ENCODE data around the gene EFCC1.

The EFCC1 gene

DNA sequence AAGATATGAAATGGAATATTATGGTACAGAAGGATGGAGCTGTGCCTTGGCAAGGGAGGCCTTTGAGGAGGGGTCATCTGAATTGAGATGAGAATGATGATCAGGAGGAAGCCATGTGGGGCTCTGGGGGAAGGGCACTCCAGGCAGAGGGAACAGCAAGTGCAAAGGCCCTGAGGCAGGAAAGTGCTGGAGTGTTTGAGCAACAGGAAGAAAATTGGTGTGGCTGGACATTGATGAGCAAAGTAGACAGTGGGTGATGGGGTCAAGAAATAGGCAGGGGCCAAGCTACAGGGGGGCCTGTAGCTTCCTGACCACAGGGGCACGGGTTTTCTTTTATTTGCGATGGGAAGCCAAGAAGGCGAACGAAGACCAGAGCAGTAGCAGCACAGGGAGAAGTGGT, 56.1 kb downstream of the EFCC1 start:
- H3K4me3 ChIP-seq (ENCODE audit: low read depth, low read length): no peak overlapping the region
- no peak for DNase-seq (ENCODE audit: low read depth)
- TF ChIP-seq, protein P1, sequence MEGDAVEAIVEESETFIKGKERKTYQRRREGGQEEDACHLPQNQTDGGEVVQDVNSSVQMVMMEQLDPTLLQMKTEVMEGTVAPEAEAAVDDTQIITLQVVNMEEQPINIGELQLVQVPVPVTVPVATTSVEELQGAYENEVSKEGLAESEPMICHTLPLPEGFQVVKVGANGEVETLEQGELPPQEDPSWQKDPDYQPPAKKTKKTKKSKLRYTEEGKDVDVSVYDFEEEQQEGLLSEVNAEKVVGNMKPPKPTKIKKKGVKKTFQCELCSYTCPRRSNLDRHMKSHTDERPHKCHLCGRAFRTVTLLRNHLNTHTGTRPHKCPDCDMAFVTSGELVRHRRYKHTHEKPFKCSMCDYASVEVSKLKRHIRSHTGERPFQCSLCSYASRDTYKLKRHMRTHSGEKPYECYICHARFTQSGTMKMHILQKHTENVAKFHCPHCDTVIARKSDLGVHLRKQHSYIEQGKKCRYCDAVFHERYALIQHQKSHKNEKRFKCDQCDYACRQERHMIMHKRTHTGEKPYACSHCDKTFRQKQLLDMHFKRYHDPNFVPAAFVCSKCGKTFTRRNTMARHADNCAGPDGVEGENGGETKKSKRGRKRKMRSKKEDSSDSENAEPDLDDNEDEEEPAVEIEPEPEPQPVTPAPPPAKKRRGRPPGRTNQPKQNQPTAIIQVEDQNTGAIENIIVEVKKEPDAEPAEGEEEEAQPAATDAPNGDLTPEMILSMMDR (IDR thresholded peaks at IDR 0.05; ENCODE audit: low read depth, low read length, missing control alignments): no peak
- in situ Hi-C loops (cut with HindIII; ENCODE audit: low sequenced_read_pairs): no loop called here

DNA sequence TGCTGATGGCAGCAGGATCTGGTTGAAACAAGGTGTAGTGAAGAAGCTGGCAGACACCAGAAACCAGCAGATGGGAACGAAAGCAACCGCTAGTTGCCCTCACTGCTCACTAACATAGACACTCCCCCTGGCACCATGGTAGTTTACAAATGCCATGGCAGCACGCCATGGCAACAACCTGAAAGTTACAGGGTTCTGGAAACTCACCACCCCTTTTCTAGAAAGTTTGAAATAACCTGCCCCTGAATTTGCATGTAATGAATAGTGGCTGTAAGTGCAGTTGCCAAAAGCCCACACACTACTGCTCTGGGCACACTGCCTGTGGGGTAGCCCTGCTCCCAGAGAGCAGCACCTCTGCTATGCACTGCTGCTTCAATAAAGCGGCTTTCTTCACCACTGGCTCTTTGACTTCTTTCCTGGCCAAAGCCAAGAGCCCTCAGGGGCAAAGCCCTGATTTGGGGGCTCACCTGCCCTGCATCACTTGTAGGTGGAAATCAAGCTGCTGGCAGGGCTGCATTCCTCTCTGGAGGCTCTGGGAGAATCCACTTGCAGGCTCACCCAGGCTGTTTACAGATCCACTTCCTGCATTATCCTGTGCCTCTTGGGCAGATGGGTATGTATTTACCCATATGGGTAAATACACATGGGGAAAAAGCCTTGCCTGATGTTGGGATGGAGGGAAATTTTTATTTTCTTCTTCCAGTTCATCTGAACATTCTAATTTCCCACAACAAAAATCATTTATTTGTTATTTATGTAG, 57.5 kb downstream of the EFCC1 start:
- in situ Hi-C loops (cut with HindIII; ENCODE audit: low sequenced_read_pairs): no loop called here
- TF ChIP-seq, protein P1 (IDR thresholded peaks at IDR 0.05; ENCODE audit: low read depth, low read length, missing control alignments): no peak
- DNase-seq (ENCODE audit: low read depth): no peak
- H3K4me3 ChIP-seq (ENCODE audit: low read depth, low read length): no peak overlapping the region

DNA sequence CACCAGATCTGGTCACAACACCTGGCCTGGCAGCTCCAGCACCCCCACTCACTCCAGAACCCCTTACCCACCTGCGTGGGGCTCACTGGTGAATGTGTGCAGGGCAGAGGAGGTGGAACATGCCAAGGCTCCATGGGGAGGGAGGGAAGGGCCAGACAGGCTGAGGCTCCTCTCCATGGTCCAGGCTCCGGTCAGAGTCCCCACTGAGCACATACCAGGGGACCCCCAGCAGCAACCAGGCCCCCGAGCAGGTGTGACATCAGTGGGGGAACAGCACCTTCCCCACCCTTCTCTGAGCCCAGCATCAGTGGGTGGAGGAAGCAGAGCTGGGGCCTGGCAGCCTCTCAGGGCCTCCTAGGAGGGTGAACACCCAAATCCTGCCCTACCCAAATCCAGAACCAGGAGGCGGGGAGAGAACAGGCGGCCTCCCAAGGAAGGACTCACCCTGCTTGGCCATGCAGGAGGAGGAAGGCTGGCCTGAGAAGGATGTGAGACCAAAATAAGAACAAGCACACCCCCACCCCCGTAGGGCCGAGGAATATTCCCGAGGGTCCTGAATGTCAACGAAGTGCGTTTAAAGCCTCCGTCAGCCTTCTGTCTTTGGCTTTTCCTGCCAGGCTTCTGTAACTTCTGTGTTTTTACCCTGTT, 58.3 kb downstream of the EFCC1 start:
- no peak overlapping the region for H3K4me3 ChIP-seq (ENCODE audit: low read depth, low read length)
- in situ Hi-C loops (cut with HindIII; ENCODE audit: low sequenced_read_pairs): no loop called here
- TF ChIP-seq, protein P1 (IDR thresholded peaks at IDR 0.05; ENCODE audit: low read depth, low read length, missing control alignments): no peak
- DNase-seq (ENCODE audit: low read depth): no peak

GRCh38 chr3:129060276-129061022, 59.3 kb downstream of the EFCC1 start, which contains the start of gene GP9:
TSS of gene GP9 (plus strand) at chr3:129060779. CDS start at chr3:129061740, 961 bp downstream.
- in situ Hi-C loops (cut with HindIII; ENCODE audit: low sequenced_read_pairs): loop anchor here (5.0 kb wide), 2 partner anchors 57 to 63 kb away; no protein-coding TSS in a partner anchor
- H3K4me3 ChIP-seq (ENCODE audit: low read depth, low read length): no peak within 1 kb of the TSS
- DNase-seq (ENCODE audit: low read depth): no peak
- TF ChIP-seq, protein P1 (IDR thresholded peaks at IDR 0.05; ENCODE audit: low read depth, low read length, missing control alignments): no peak

DNA sequence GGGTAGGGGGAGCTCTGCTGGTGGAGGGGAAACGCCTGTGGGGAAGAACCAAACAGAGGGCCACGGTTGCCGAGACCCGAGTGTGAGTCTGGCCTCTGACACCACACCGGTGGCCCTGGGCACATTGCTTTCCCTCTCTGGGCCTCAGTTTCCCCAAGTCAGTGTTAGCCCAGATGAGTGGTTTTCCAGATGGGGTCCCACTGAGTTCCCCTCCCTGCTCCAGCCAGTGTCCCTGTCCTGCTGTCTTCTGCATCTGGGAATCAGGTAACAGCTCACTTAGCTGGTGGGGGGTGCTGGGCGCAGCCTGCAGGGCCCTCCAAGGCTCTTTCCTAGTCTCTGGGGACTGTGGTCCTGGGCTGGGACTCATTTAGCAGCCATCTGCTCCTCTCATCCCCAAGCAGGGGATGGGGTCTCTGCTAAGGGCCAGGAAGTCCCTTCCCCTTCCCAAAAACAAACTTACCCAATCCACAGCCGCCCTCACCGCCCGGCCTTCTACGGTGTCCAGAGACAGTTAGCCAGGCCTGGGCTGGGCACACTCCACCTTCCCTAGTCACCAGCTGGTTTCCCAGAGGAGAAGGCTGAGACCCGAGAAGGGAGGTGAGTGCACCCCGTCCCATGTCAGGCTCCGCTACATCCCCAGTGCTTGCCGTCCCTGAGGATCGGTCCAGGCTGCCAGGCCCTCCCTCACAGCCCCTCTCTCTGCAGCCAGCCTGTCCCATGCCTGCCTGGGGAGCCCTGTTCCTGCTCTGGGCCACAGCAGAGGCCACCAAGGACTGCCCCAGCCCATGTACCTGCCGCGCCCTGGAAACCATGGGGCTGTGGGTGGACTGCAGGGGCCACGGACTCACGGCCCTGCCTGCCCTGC, 60.2 kb downstream of the EFCC1 start:
- TF ChIP-seq, protein P1 (IDR thresholded peaks at IDR 0.05; ENCODE audit: low read depth, low read length, missing control alignments): no peak
- no peak for DNase-seq (ENCODE audit: low read depth)
- no peak overlapping the region for H3K4me3 ChIP-seq (ENCODE audit: low read depth, low read length)
- in situ Hi-C loops (cut with HindIII; ENCODE audit: low sequenced_read_pairs): loop anchor here (5.0 kb wide), 2 partner anchors 56 to 64 kb away; no protein-coding TSS in a partner anchor

Measured in astrocyte of the cerebellum (primary cell).